Measurements from ENCODE around the gene IL32. TPM values are rescaled to one million over a fixed set of nuclear protein-coding genes. Genes with fewer than 3 reads are reported as not detected.
A peak's percentile ranks its signal among the peaks of the same experiment; 100 is the strongest.

The IL32 gene
- polyA plus RNA-seq, 2 of the 4 experiments (the other 2 are of a cell fraction) = 8.9 to 20.2 TPM

DNA sequence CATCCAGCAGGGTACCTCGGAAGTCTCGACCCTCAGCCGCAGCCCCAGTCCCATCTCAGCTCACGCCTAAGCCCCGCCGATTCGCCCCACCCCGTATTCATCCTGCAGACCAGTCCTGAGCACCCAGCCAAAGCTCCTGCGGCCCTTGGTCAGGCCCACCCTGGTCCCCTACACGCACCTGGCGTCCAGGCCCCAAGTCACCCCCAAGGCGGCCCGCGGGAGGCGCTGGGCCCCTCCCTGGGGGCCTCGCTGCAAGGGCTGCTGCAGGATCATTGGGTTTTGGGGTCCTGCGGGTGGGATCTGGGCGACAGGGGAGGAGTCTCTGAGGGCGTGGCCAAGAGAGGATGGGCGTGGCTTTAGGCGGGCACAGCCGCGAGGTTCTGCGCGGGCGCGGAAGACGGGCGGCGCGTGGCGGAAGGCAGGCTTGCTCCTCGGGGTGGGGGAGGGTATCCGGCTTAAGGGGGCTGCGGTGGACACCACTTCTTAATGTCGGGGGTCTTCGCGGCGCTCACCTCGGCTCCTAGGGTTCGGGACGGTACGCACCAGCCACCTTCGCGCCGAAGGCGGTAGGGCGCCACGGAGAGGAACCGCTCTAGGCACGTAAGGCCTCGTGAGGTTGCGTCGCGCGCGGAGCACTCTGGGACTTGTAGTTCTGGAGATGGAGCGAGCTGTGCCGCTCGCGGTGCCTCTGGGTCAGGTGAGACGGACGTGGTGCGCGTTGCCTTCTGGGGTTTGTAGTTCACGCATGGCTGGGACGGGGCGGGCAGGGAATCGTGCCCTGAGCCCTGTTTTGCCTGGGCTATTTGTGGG is 41.6 kb upstream of the IL32 start, which contains the start of the genes HCFC1R1 and THOC6 (continued):
- TF ChIP-seq JUN (IDR thresholded peaks at IDR 0.05) = peak in 1 of 2 experiments; percentile 96; a peak in 4 of 5 replicates
- TF ChIP-seq HMGXB4 (CRISPR knock-in tag; IDR thresholded peaks at IDR 0.05; ENCODE audit: borderline replicate concordance) = peak; percentile 93
- 0 out of 5 replicates have a peak, but pooled peaks of 1 of the 2 experiments have one; percentile 16 for TF ChIP-seq EP300 (IDR thresholded peaks at IDR 0.05)
- TF ChIP-seq GATA3 (IDR thresholded peaks at IDR 0.05; ENCODE audit: borderline replicate concordance) = peak; percentile 63
- TF ChIP-seq HOXA7 (CRISPR knock-in tag; IDR thresholded peaks at IDR 0.05) = peak; percentile 99
- TF ChIP-seq FOSL2 (IDR thresholded peaks at IDR 0.05) = no peak
- TF ChIP-seq FOSL2 (CRISPR knock-in tag; IDR thresholded peaks at IDR 0.05) = peak; percentile 59; the same call in 1 of the 2 replicates
- TF ChIP-seq RARB (CRISPR knock-in tag; IDR thresholded peaks at IDR 0.05) = peak; percentile 99
- TF ChIP-seq ZSCAN20 (CRISPR knock-in tag; IDR thresholded peaks at IDR 0.05) = no peak
- TF ChIP-seq, protein P1, sequence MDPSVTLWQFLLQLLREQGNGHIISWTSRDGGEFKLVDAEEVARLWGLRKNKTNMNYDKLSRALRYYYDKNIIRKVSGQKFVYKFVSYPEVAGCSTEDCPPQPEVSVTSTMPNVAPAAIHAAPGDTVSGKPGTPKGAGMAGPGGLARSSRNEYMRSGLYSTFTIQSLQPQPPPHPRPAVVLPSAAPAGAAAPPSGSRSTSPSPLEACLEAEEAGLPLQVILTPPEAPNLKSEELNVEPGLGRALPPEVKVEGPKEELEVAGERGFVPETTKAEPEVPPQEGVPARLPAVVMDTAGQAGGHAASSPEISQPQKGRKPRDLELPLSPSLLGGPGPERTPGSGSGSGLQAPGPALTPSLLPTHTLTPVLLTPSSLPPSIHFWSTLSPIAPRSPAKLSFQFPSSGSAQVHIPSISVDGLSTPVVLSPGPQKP (IDR thresholded peaks at IDR 0.05; ENCODE audit: low read depth, low read length) = no peak
- peak; percentile 99 for TF ChIP-seq TP53 (CRISPR knock-in tag; IDR thresholded peaks at IDR 0.05)
- no peak for TF ChIP-seq KDM5A (IDR thresholded peaks at IDR 0.05)
- peak; percentile 92 for TF ChIP-seq MAX (IDR thresholded peaks at IDR 0.05)
- TF ChIP-seq, protein P2, sequence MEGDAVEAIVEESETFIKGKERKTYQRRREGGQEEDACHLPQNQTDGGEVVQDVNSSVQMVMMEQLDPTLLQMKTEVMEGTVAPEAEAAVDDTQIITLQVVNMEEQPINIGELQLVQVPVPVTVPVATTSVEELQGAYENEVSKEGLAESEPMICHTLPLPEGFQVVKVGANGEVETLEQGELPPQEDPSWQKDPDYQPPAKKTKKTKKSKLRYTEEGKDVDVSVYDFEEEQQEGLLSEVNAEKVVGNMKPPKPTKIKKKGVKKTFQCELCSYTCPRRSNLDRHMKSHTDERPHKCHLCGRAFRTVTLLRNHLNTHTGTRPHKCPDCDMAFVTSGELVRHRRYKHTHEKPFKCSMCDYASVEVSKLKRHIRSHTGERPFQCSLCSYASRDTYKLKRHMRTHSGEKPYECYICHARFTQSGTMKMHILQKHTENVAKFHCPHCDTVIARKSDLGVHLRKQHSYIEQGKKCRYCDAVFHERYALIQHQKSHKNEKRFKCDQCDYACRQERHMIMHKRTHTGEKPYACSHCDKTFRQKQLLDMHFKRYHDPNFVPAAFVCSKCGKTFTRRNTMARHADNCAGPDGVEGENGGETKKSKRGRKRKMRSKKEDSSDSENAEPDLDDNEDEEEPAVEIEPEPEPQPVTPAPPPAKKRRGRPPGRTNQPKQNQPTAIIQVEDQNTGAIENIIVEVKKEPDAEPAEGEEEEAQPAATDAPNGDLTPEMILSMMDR (IDR thresholded peaks at IDR 0.05) = no peak
- TF ChIP-seq USF2 (IDR thresholded peaks at IDR 0.05) = peak; percentile 82
- no peak for TF ChIP-seq KDM1A (IDR thresholded peaks at IDR 0.05; ENCODE audit: low read depth)
- no peak for TF ChIP-seq ZFP36 (IDR thresholded peaks at IDR 0.05; ENCODE audit: borderline replicate concordance, partially characterized antibody)
- no peak for TF ChIP-seq BHLHE40 (IDR thresholded peaks at IDR 0.05; ENCODE audit: low read depth, low read length)
- no peak; the same call in 1 of the 2 replicates for TF ChIP-seq MAZ (IDR thresholded peaks at IDR 0.05; ENCODE audit: borderline replicate concordance, low read depth, low read length)
- peak; percentile 57; the same call in 1 of the 2 replicates for TF ChIP-seq ESRRA (IDR thresholded peaks at IDR 0.05; ENCODE audit: borderline replicate concordance, low read length)
- peak; percentile 99 for TF ChIP-seq FOSB (CRISPR knock-in tag; IDR thresholded peaks at IDR 0.05)
- TF ChIP-seq ZC3H11A (IDR thresholded peaks at IDR 0.05) = no peak; the same call in 1 of the 2 replicates
- TF ChIP-seq RFX5 (IDR thresholded peaks at IDR 0.05) = no peak
- TF ChIP-seq RNF2 (IDR thresholded peaks at IDR 0.05; ENCODE audit: borderline replicate concordance, low read depth) = no peak
- TF ChIP-seq CBX8 (IDR thresholded peaks at IDR 0.05) = no peak
- no peak; a peak in 1 of 4 replicates for TF ChIP-seq CEBPB (IDR thresholded peaks at IDR 0.05)
- no peak; the same call in 1 of the 2 replicates for TF ChIP-seq FOXS1 (CRISPR knock-in tag; IDR thresholded peaks at IDR 0.05)

Data from A549 (cell line).